NCI-H226 (cell line): Measurements from ENCODE around the gene OPN3.

Experiments
- DNase-seq: peaks from one replicate; pipeline ENCODE4 v3.0.0-alpha.2; 2015

OPN3 gene

DNA sequence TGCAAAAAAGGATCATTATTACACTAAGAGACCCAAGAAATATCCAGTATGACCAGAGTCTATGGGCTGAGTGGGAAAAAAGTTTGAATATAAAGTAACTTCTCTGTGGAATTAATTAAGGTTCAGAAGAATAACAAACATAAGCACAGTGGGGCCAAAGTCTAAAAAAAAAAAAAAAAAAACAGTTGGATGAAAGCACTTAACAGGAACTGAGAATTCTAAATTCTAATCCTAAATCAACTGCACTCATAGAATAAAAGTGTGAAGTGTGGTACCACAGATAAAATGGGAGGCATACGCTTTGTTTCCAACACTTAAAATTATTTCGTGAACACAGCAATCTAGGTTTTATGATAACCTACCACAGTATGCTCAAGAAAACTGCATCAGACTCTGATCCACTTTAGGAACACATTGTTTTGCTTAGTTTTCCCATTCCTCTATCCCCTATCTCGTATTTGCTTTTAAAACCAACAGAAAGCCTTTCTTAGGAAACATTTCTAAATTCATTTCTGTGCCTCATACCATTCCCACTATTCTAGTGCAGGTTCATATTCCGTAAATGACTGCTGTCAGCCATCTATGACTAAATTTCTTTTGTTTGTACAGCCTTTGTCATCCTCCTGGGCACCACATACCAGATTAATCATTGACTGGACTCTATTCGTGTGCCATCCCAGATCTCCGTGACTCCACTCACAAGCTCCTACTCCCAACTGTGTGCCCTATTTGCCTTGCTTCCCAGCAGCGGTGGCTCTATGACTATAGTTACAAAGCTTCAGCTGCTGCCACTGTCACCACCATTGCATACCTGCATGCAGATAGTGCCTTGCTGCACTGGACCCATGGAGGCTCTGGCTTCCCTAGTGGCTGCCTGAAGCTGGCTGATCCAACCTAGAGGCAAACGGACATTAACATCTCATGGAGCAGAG lies 24.9 kb downstream of the OPN3 start:
- no peak for DNase-seq

- no peak for DNase-seq
These were observed 25.6 kb downstream of the OPN3 start for GRCh38 chr1:241614572-241614971.

GRCh38 chr1:241614144-241614543 lies 26.0 kb downstream of the OPN3 start:
- DNase-seq = no peak

DNA sequence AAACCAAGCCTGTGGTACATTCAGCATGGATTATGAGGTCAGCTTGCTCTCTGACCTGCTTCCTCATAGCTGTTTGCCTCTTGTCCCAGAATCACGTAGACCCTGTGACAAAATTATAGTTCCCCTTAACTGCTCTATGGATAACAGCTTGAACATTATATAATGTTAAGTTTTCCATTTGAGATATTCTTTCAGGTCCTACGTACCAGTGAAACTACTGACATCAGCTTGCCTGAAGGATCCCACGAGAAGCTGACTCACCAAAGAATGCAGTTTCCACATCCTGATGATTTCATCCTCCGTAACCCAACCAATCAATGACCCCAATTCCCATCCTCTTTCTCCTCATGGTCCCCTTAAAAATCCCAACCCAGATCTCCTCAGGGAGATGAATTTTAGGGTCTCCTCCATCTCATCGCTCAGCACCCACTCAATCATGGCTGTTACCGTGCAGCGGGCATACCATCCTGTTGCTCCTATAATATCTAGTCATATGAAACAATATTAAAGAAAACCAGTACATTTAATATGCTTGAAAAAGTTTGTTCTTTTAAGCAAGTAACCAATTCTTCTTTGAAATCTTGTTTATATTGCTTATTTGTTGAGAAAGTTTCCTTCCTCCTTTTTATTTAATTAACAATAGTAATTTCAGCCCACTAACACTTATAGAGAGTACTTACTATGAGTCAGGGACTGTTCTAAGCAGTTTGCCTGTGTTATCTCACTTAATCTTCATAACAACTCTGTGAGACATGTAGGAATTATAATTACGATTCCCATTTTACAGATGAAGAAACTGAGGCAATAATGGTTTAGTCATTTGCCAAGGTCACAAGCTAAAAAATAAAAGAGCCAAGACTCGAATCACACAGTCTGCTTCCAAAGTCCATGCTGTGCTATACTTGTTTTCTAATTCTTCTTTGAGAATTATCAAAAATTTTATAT lies 27.4 kb downstream of the OPN3 start:
- peak; percentile 54 for DNase-seq

DNA sequence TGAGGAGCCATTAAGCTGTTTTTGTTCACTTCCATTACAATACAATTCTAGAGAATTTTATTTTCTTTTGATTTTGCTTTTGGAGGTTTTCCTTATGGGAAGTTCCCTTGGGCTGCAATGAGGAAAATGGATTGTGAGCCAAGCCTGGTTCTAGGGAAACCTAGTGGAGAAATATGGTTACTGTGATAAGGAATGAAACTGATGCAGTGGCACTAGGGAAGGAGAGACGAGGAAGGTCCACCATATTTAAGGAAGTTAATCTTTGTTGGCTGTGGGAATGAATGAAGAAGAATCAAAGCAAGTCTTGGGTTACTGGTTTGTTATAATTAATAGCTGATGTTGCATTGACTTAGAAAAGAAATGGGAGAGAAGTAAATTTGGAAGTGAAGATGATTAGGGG lies 28.4 kb downstream of the OPN3 start:
- no peak for DNase-seq

- DNase-seq = peak; percentile 51
These were observed 29.1 kb downstream of the OPN3 start for GRCh38 chr1:241611063-241611462.

DNA sequence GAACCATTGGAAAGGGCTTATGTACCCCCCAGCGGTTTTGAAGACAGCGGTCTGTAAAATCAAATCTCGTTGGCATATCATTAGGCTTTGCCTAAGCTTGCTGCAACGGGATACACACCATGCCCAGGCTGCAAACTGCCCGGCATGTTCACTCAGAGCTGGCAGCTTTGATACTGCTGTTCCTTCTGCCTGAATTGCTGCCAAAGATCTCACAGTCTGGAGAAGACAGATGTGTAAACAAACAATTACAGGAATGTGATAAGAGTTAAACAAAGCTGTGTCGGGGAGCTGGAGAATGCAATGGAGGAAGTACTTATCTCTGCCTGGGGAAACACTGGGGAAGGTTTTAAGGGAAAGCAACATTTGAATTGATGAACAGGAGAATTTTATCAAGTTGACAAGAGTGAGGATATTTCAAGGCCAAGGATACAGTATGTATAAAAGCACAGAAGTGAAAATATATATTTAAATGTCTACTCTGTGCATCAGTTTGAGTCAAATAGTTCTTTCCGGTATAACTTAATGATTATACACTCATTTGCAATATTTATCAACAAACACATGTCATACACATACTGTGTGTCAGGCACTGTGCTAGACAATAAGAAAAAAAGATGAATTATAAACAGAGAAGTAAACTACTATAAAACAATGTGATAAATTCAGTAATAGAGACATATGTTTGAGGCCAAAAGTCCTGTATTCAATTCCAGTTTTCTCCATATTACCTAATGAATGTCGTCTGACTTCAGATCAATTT lies 29.9 kb downstream of the OPN3 start:
- peak; percentile 77 for DNase-seq

GRCh38 chr1:241608379-241609033 lies 31.7 kb downstream of the OPN3 start:
- peak; percentile 44 for DNase-seq

DNA sequence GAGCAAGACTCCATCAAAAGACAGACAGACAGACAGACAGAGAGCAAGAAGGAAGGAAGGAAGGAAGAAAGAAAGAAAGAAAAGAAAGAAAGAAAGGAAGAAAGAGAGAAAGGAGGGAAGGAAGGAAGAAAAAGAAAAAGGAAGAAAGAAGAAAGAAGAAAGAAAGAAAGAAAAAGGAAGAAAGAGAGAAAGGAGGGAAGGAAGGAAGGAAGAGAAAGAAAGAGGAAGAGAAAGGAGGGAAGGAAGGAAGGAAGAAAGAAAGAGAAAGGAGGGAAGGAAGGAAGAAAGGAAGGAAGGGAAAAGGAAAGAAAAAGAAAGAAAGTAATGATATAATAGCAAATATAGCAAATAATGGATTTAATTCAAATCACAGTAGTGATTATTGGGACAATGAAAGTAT lies 32.7 kb downstream of the OPN3 start:
- no peak for DNase-seq

GRCh38 chr1:241606544-241606943 lies 33.6 kb downstream of the OPN3 start:
- no peak for DNase-seq

DNA sequence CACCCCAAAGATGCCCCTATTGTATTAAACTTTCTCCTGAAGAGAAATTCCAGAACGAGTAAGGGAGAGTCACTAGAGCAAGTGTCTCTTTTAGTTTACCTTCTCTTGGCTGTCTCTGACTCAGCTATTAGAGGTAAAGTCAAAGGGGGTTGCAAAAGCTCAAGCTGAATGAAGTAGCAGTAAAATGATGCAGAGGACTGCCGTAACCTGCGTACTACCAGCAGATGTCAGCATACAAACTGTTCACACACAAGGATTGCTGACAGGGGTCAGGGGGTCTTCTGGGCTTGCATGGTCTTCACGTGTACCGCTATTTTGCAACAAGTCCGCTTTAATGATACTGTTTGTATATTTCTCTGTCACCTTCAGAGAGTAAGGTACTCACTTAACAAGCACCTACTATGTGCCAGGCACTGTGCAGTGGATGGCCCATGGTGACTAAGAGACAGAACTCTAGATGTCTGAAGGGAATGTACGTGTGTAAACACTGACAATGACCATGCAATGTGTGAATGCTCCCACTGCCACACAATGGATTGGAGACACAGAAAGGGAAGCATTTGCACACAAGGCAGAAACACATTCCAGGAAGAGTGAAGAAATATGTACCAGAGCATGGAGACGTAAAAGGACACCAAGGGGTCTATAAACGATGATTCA lies 34.9 kb downstream of the OPN3 start:
- no peak for DNase-seq

DNA sequence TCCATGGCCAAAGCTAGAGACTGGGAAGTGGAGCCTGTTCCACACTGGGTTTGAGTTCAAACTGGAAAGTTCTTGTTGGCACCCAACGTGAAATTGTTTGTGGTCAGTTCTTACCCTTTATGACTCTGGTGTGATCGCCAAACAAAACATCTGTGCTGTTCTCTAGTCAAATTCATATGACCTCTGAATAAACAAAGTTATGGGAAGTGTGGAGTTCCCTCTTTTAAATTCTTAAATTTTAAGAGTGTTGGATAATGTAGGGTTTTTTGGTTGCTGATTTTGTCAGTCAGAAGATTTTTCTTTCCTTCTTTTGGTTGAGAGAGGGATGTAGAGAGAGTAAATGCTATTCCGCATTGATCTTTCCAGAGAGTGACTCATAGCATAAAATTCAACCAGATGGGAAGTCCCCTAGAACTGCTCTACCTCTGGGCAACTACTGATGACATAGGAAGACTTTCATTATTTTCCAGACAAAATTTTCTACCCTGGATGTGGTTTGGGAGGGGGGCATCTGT lies 36.4 kb downstream of the OPN3 start:
- DNase-seq = no peak

DNA sequence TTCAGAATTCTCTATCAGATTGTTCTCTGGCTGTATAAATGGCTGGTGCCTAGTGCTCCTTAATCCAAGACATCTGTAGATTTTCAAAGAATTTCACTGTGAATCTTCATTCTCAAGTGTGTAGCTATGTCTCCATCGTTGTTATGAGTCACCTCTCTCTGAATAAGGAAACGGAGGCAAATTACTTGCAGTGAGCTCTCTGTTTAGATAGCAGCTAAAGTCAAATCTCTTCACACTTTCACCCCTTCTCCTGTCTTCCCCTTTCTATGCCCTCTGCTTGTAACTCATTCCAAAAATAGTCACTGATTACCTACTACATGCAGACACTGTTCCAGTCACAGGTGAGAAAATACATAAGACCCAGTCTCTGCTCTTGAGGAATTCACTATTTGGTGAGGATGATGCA lies 39.7 kb downstream of the OPN3 start:
- DNase-seq = no peak

DNA sequence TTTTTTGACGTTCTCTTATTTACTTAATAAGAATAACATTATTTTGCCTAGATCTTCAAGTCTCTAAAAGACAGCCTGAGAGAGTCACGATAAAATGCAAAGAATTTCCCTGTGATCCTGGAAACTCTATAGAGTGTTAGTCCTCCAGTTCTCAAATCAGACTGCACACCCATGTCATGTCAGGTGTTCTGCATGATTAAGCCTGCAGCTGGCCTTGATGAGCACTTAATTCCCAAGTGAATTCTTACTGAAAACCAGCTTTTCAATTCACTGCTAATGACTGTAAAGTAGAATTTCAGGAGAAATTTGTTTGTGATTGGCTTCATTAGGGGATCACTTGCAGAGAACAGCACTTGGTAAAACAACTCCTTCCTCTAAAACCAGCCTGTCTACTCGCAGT lies 41.9 kb downstream of the OPN3 start:
- DNase-seq = no peak

DNA sequence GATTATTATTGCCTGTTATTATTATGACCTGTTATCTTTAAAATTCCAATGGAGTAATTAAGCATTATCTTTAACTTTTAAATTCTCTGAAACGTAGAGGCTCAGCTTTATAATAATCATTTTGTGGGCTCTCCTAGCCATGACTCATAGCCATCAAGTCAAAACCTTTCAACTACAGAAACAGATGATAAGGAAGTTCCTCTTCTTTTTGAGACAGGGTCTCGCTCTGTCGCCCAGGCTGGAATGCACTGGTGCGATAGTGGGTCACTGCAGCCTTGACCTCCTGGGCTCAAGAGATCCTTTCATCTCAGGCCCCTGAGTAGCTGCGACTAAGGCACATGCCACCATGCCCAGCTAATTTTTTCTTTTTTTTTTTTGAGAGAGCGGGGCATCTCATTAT lies 43.5 kb downstream of the OPN3 start:
- DNase-seq = no peak

- DNase-seq = no peak
These were observed 47.0 kb downstream of the OPN3 start for GRCh38 chr1:241593186-241593585.

- DNase-seq = peak; percentile 65
These were observed 47.8 kb downstream of the OPN3 start for GRCh38 chr1:241592273-241592958.

- no peak for DNase-seq
These were observed 48.4 kb downstream of the OPN3 start for GRCh38 chr1:241591736-241592135.

DNA sequence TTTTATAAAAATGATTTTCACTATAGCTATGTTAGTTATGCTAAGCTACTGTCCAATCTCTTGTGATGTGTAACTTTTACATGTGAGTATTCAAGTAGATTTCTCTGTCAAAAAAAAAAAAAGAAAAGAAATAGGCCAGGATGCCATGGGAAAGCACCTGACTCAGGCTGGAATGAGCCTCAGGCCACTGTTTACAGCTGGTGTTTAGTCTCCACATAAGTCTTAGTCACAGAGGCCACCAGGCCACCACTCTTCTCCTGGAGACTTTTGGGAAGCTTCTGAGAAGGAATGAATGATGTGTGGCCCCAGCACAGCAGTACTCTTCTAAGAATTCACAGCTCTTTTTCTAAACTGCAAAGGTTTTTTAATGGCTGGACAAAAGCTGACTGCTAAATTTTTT lies 48.9 kb downstream of the OPN3 start:
- peak; percentile 47 for DNase-seq

GRCh38 chr1:241590719-241591118 lies 49.5 kb downstream of the OPN3 start:
- DNase-seq = no peak

DNA sequence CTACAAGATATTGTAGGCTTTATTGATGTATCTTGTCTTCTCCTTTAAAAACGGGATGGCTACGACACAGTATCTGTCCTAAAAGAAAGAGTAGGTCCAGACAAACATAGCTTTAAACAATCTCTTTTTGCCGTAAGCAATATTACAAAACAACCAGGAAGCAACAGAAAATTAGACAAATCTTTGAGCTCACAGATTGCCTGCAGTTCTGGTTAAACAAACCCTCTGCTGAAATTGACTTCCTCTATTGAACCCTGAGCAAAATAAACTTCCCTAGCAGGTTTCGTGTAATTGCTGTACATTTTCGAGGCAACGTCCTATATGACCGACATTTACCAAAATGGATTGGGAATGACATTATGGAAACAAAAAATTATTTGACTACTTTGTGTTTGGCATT lies 50.6 kb downstream of the OPN3 start:
- DNase-seq = no peak
